ENCODE measurements around the gene PLPPR4.
"Not testable (repeated sequence)": the region's sequence is repeated elsewhere in the genome, so short reads cannot be mapped to it uniquely, and the experiment has no call there.

The PLPPR4 gene

GRCh38 chr1:99269321-99269720 is 5.0 kb downstream of the PLPPR4 start:
- DNase-seq (ENCODE audit: low read depth, low spot score): no peak

DNA sequence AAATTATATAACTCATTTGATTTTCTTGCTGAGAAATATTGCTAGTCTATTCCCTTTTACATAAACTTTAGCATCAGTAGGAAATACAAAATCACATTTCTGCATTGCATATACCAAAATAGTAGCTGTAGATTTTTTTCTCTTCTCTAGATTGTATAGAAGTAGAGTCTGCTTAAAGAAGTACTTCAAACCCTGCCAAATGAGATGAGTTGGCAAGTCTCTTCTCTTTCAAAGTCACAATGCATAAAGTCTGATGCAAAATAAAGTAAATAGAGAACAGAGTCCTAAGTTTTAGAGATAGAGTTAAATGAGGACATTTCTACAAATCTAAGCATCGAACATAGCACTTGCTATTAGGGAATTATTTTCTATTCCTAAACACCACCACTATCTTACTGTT is 6.4 kb downstream of the PLPPR4 start:
- DNase-seq (ENCODE audit: low read depth, low spot score): no peak

DNA sequence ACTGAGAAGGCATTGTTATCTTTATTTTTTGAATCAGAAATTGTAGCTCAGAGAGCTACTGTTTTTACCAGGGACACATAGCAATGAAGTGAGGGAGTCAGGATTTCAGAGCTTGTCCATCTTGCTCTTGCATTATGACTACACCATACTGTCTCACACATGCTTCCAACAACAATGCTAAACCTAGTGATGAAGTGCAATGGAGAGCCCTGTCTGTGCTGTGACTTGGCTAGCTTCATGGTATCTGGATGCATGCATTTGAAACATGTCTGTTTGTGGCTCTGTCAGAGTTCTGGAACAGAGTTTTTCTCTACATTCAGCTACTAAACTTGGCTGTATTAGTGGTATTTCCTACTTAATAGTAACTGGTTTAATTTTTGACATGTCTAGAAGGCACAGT is 7.0 kb downstream of the PLPPR4 start:
- DNase-seq (ENCODE audit: low read depth, low spot score): no peak

DNA sequence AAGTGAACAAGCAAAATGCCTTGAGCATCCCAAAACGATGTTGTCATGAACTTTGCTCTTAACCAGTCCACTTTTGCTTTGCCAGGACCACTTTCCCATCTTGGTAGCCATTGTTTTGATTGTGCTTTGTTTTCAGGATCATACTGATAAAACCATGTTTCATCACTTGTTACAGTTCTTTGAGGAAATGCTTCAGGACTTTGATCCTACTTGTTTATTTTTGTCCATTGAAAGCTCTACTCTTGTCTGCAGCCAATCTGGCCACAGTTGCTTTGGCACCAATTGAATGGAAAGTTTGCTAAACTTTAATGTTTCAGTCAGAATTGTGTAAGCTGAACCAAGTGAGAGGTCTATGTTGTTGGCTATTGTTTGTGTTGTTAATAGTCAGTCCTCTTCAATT is 12.8 kb downstream of the PLPPR4 start:
- DNase-seq (ENCODE audit: low read depth, low spot score): no peak

GRCh38 chr1:99279525-99279924 is 15.2 kb downstream of the PLPPR4 start:
- DNase-seq (ENCODE audit: low read depth, low spot score): no peak

DNA sequence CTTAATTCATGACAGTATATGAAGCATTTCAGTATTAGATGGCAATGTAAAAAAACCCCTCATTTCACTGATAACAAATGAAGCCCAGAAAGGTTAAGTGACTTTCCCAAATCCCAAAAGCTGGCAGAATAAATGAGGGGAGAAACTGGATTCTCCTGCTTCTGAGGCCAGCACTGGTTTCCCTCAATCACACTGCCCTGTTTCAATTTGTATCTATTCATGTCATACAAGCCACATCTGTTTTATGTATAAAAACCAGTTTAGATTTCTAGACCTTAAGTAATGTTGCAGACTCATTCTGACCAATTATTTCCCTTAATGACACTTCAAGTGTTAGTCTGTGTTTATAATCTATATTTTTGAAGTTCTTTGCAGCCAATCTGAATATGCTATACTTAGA is 16.8 kb downstream of the PLPPR4 start:
- DNase-seq (ENCODE audit: low read depth, low spot score): no peak

- DNase-seq (ENCODE audit: low read depth, low spot score): no peak
Measured at GRCh38 chr1:99282536-99282935, 18.2 kb downstream of the PLPPR4 start.

GRCh38 chr1:99283521-99283920 is 19.2 kb downstream of the PLPPR4 start:
- not testable (repeated sequence) for DNase-seq (ENCODE audit: low read depth, low spot score)

GRCh38 chr1:99292886-99293285 is 28.6 kb downstream of the PLPPR4 start:
- DNase-seq (ENCODE audit: low read depth, low spot score): peak; percentile 50

GRCh38 chr1:99297923-99298322 is 33.6 kb downstream of the PLPPR4 start:
- no peak for DNase-seq (ENCODE audit: low read depth, low spot score)

DNA sequence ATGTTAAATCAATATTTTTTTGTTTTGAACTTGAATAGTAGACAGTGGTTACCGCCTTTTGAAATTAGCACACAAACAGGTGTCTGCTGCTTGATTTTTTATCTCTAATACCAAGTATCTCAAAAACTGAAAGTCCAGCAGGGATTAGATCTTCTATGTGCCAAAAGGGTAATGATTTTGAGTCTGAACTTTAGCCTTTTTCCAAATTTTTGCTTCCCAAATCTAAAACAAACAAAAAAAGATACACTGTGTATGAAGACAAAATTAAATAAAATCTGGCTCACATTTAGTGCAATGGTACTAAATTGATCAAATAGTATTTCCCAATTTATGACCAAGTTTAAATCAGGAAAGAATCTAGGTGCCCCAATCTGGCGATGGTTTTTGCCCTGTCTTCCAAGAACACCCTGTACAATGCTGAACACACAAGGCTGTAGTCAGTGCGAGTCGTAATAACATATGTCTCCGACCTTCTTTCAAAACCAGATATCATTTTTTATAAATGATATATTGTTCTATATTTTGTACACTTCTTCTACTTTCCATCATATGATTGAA is 40.5 kb downstream of the PLPPR4 start:
- no peak for DNase-seq (ENCODE audit: low read depth, low spot score)

GRCh38 chr1:99305626-99306025 is 41.3 kb downstream of the PLPPR4 start:
- peak; percentile 15 for DNase-seq (ENCODE audit: low read depth, low spot score)

DNA sequence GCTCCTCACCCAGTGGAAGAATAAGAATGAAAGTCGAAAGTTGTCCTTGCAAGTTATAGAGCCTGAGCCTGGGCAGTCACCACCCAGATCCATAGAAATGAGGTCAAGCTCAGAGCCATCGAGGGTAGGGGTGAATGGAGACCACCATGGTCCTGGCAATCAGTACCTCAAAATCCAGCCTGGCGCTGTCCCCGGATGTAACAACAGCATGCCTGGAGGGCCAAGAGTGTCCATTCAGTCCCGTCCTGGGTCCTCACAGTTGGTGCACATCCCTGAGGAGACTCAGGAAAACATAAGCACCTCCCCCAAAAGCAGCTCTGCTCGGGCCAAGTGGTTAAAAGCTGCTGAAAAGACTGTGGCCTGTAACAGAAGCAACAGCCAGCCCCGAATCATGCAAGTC is 41.8 kb downstream of the PLPPR4 start:
- DNase-seq (ENCODE audit: low read depth, low spot score): no peak

DNA sequence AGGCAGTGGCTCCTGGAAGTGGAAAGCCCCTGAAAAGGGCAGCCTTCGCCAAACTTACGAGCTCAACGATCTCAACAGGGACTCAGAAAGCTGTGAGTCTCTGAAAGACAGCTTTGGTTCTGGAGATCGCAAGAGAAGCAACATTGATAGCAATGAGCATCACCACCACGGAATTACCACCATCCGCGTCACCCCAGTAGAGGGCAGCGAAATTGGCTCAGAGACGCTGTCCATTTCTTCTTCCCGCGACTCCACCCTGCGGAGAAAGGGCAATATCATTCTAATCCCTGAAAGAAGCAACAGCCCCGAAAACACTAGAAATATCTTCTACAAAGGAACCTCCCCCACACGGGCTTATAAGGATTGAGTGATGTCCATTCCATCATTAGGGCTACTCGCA is 42.4 kb downstream of the PLPPR4 start:
- no peak for DNase-seq (ENCODE audit: low read depth, low spot score)

GRCh38 chr1:99315305-99315704 is 51.0 kb downstream of the PLPPR4 start:
- DNase-seq (ENCODE audit: low read depth, low spot score): no peak

GRCh38 chr1:99326215-99326949 is 62.1 kb downstream of the PLPPR4 start:
- DNase-seq (ENCODE audit: low read depth, low spot score): no peak

- DNase-seq (ENCODE audit: low read depth, low spot score): no peak
Measured at GRCh38 chr1:99327357-99327756, 63.1 kb downstream of the PLPPR4 start.

DNA sequence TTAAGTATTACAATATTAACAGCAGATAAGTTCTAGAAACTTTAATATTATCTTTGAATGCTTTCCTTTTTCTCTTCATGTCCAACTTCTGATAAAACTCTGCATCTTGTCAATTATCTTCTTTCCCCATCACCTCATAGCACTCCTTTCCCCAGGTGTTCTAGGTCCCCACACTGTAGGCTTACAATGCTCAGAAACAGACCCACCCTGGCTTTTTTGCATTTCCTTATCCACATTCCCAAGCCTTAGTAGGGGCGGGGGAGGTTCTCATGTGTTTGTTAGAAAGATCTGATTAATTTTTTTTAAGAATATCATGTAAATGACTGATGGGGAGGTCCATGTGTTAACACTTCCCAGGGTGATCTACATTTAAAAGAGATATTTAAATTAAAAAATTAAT is 63.9 kb downstream of the PLPPR4 start:
- no peak for DNase-seq (ENCODE audit: low read depth, low spot score)

- DNase-seq (ENCODE audit: low read depth, low spot score): no peak
Measured at GRCh38 chr1:99331083-99331482, 66.8 kb downstream of the PLPPR4 start.

GRCh38 chr1:99331636-99332035 is 67.3 kb downstream of the PLPPR4 start:
- no peak for DNase-seq (ENCODE audit: low read depth, low spot score)

- no peak for DNase-seq (ENCODE audit: low read depth, low spot score)
Measured at GRCh38 chr1:99332561-99332960, 68.3 kb downstream of the PLPPR4 start.

- no peak for DNase-seq (ENCODE audit: low read depth, low spot score)
Measured at GRCh38 chr1:99334991-99335390, 70.7 kb downstream of the PLPPR4 start.

- DNase-seq (ENCODE audit: low read depth, low spot score): no peak
Measured at GRCh38 chr1:99347041-99347684, 82.9 kb downstream of the PLPPR4 start.
